Smooth muscle cell (in vitro differentiated cells): Measurements from ENCODE around the gene CDH22. TPM values are rescaled to one million over a fixed set of nuclear protein-coding genes. Genes with fewer than 3 reads are reported as not detected.

Source experiments
- DNase-seq: peaks from one replicate; lab custom pipeline; 2025; ENCODE audit not compliant: unreplicated experiment; lab: John Stamatoyannopoulos, UW
- H2AFZ ChIP-seq: fragments of 200-600 bp; sonication (generic); 2 replicates; pipeline ENCODE4 v1.6.0; 2016; ENCODE audit warnings: antibody characterized with exemption, low read depth, mild to moderate bottlenecking
- H3F3A ChIP-seq: fragments of 200-600 bp; sonication (generic); 2 replicates; pipeline ENCODE4 v1.6.0; 2017; ENCODE audit warnings: antibody characterized with exemption, low read depth
- H3K27ac ChIP-seq: fragments of 200-600 bp; sonication (generic); 2 replicates; pipeline ENCODE4 v1.5.1; 2016; ENCODE audit warnings: low read depth, mild to moderate bottlenecking
- H3K27me3 ChIP-seq: fragments of 200-600 bp; sonication (generic); 2 replicates; pipeline ENCODE4 v1.6.1; 2016; ENCODE audit warnings: low read depth, mild to moderate bottlenecking
- H3K36me3 ChIP-seq: fragments of 200-600 bp; sonication (generic); 2 replicates; pipeline ENCODE4 v1.5.1; 2016; ENCODE audit warnings: low read depth
- H3K4me1 ChIP-seq: fragments of 200-600 bp; sonication (generic); 2 replicates; pipeline ENCODE4 v1.5.1; 2016; ENCODE audit warnings: low read depth
- H3K4me2 ChIP-seq: fragments of 200-600 bp; sonication (generic); 2 replicates; pipeline ENCODE4 v1.6.0; 2016; ENCODE audit warnings: mild to moderate bottlenecking
- H3K4me3 ChIP-seq: fragments of 200-600 bp; sonication (generic); 2 replicates; pipeline ENCODE4 v1.5.1; 2016; ENCODE audit warnings: mild to moderate bottlenecking
- H3K79me2 ChIP-seq: fragments of 200-600 bp; sonication (generic); 2 replicates; pipeline ENCODE4 v1.6.0; 2016; ENCODE audit warnings: low read depth, mild to moderate bottlenecking
- H3K9ac ChIP-seq: fragments of 200-600 bp; sonication (generic); 2 replicates; pipeline ENCODE4 v1.6.0; 2016; ENCODE audit warnings: low read depth
- H3K9me3 ChIP-seq: fragments of 200-600 bp; sonication (generic); replicated peaks from 2 replicates; pipeline ENCODE4 v1.5.1; 2016; ENCODE audit warnings: low read depth
- H4K20me1 ChIP-seq: fragments of 200-600 bp; sonication (generic); 2 replicates; pipeline ENCODE4 v1.6.0; 2016; ENCODE audit warnings: low read depth
- WGBS: methylation state at CpG from one replicate; pipeline ENCODE4 v1.1.7; 2016; ENCODE audit warnings: low lambda C conversion rate; 5-methylcytosine and 5-hydroxymethylcytosine counted together
- polyA plus RNA-seq: library from polyadenylated mRNA; unstranded; fragments of >200 nt; fragmentation: Nextera tagmentation; extraction: Ambion mirVana; gene quantifications from 2 replicates; pipeline ENCODE4 v1.2.1, GENCODE V29; 2016
- total RNA-seq: library from RNA; depleted of rRNA; stranded (reverse); fragments of >200 nt; gene quantifications from 2 replicates; pipeline ENCODE4 v1.2.3, GENCODE V29; 2014
- TF ChIP-seq, protein P1 (sequence below): fragments of 200-600 bp; sonication (generic); IDR thresholded peaks from 2 replicates; pipeline ENCODE4 v1.5.1; 2017; ENCODE audit warnings: borderline replicate concordance, mild to moderate bottlenecking, antibody characterized with exemption; ENCODE audit not compliant: insufficient read depth, poor library complexity, severe bottlenecking

CDH22 gene
- total and polyA plus RNA-seq, 2 experiments from 2014 or later: not detected

GRCh38 chr20:46327557-46327956, 19.3 kb upstream of the CDH22 start:
- H3K27ac ChIP-seq: no peak overlapping the region
- H2AFZ ChIP-seq: no peak overlapping the region
- no peaks in the 10 kb centered on the region for H3K9me3 ChIP-seq
- no peak for DNase-seq
- 92% methylated on average over 6 of the region's 6 CpGs for WGBS
- no peaks in the 10 kb centered on the region for H3K79me2 ChIP-seq
- H3K4me3 ChIP-seq: no peak overlapping the region
- TF ChIP-seq, protein P1, sequence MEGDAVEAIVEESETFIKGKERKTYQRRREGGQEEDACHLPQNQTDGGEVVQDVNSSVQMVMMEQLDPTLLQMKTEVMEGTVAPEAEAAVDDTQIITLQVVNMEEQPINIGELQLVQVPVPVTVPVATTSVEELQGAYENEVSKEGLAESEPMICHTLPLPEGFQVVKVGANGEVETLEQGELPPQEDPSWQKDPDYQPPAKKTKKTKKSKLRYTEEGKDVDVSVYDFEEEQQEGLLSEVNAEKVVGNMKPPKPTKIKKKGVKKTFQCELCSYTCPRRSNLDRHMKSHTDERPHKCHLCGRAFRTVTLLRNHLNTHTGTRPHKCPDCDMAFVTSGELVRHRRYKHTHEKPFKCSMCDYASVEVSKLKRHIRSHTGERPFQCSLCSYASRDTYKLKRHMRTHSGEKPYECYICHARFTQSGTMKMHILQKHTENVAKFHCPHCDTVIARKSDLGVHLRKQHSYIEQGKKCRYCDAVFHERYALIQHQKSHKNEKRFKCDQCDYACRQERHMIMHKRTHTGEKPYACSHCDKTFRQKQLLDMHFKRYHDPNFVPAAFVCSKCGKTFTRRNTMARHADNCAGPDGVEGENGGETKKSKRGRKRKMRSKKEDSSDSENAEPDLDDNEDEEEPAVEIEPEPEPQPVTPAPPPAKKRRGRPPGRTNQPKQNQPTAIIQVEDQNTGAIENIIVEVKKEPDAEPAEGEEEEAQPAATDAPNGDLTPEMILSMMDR: no peak
- H4K20me1 ChIP-seq: no peaks in the 10 kb centered on the region
- H3K4me2 ChIP-seq: no peak overlapping the region
- H3K36me3 ChIP-seq: no peaks in the 10 kb centered on the region
- H3F3A ChIP-seq: no peaks in the 10 kb centered on the region
- H3K4me1 ChIP-seq: peaks cover 4% of the 10 kb centered on the region
- no peak overlapping the region for H3K9ac ChIP-seq
- peaks cover 4% of the 10 kb centered on the region for H3K27me3 ChIP-seq

DNA sequence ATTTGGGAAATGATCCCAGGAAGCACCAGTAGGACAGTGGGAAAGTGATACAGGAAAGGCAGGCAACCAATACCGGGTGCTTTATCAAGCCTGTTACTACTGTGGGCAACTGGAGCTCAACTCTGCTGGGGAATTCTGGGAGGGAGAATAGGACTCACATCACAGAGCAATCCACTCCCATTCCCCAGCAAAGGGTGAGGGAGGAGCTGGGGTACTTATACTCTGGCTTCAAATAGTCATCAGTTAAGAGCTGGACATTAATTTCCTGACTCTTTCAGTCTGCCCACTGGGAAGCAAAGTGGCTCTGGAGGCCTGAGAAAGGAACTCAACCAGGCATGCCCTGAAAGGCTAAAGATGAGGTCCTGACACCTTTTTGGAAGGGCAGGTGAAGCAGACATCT, 17.5 kb upstream of the CDH22 start:
- no peak overlapping the region for H2AFZ ChIP-seq
- DNase-seq: no peak
- no peaks in the 10 kb centered on the region for H3K79me2 ChIP-seq
- H3K27me3 ChIP-seq: peaks cover 19% of the 10 kb centered on the region
- no peak overlapping the region for H3K4me3 ChIP-seq
- no peak overlapping the region for H3K9ac ChIP-seq
- no peaks in the 10 kb centered on the region for H3K4me1 ChIP-seq
- TF ChIP-seq, protein P1: no peak
- H3K4me2 ChIP-seq: no peak overlapping the region
- H3K27ac ChIP-seq: no peak overlapping the region
- H3F3A ChIP-seq: no peaks in the 10 kb centered on the region
- no peaks in the 10 kb centered on the region for H3K36me3 ChIP-seq
- WGBS: 76% methylated on average over 1 of the region's 1 CpG
- no peaks in the 10 kb centered on the region for H4K20me1 ChIP-seq
- no peaks in the 10 kb centered on the region for H3K9me3 ChIP-seq

GRCh38 chr20:46324960-46325703, 16.8 kb upstream of the CDH22 start:
- H3K79me2 ChIP-seq: no peaks in the 10 kb centered on the region
- H3F3A ChIP-seq: no peaks in the 10 kb centered on the region
- H4K20me1 ChIP-seq: no peaks in the 10 kb centered on the region
- H3K4me2 ChIP-seq: no peak overlapping the region
- no peak overlapping the region for H2AFZ ChIP-seq
- DNase-seq: no peak
- no peak overlapping the region for H3K4me3 ChIP-seq
- H3K27ac ChIP-seq: no peak overlapping the region
- no peak overlapping the region for H3K9ac ChIP-seq
- WGBS: 64% methylated on average over 6 of the region's 6 CpGs
- H3K27me3 ChIP-seq: peaks cover 22% of the 10 kb centered on the region
- no peaks in the 10 kb centered on the region for H3K36me3 ChIP-seq
- TF ChIP-seq, protein P1: peak; percentile 21
- no peaks in the 10 kb centered on the region for H3K9me3 ChIP-seq
- H3K4me1 ChIP-seq: no peaks in the 10 kb centered on the region

- no peak overlapping the region for H2AFZ ChIP-seq
- no peaks in the 10 kb centered on the region for H3F3A ChIP-seq
- H3K4me3 ChIP-seq: no peak overlapping the region
- no peak overlapping the region for H3K9ac ChIP-seq
- TF ChIP-seq, protein P1: no peak
- H3K27ac ChIP-seq: no peak overlapping the region
- WGBS: 82% methylated on average over 7 of the region's 7 CpGs
- no peak overlapping the region for H3K4me2 ChIP-seq
- no peaks in the 10 kb centered on the region for H3K36me3 ChIP-seq
- H3K79me2 ChIP-seq: no peaks in the 10 kb centered on the region
- no peaks in the 10 kb centered on the region for H3K9me3 ChIP-seq
- H3K27me3 ChIP-seq: peaks cover 29% of the 10 kb centered on the region
- H4K20me1 ChIP-seq: no peaks in the 10 kb centered on the region
- no peaks in the 10 kb centered on the region for H3K4me1 ChIP-seq
- no peak for DNase-seq
These were observed 16.1 kb upstream of the CDH22 start for GRCh38 chr20:46324379-46324778.
